Colonic mucosa (tissue), 4 donors: ENCODE measurements around the gene GRAP2. TPM values are rescaled to one million over a fixed set of nuclear protein-coding genes. Genes with fewer than 3 reads are reported as not detected.

Source experiments
- DNase-seq: peaks from one replicate; pipeline ENCODE4 v3.0.0-alpha.2; 2020
- H3K27ac ChIP-seq: fragments of 200-600 bp; one replicate; pipeline ENCODE4 v1.8.0; 2021
- H3K27me3 ChIP-seq: fragments of 200-600 bp; one replicate; pipeline ENCODE4 v1.8.0; 2021
- H3K36me3 ChIP-seq: fragments of 200-600 bp; one replicate; pipeline ENCODE4 v1.8.0; 2021
- H3K4me1 ChIP-seq: fragments of 200-600 bp; one replicate; pipeline ENCODE4 v1.8.0; 2021; ENCODE audit warnings: mild to moderate bottlenecking
- H3K4me3 ChIP-seq: fragments of 200-600 bp; one replicate; pipeline ENCODE4 v1.8.0; 2021
- H3K9ac ChIP-seq, 2 donors: one replicate each; pipeline ENCODE4 v1.7.0; 2013; ENCODE audit warnings: control low read depth in 2 of 2, low read depth in 2 of 2, low read length in 2 of 2
- H3K9me3 ChIP-seq: fragments of 200-600 bp; one replicate; pipeline ENCODE4 v1.8.0; 2021
- intact Hi-C: fragments of 100-400 bp; cut with DNase I; formaldehyde crosslinking; loops from one replicate; pipeline ENCODE4 v1.14.1; 2022
- total RNA-seq, 2 donors: library from RNA; stranded (reverse); fragmentation: NEBNext Ultra II Directional in 1 of 2; extraction: Animal tissue kit (Norgen Biotek cat#: 25700) in 1 of 2; gene quantifications; one replicate each; pipeline ENCODE4 v1.2.1, GENCODE V29; 2021
- TF ChIP-seq, protein P1 (sequence below): fragments of 200-600 bp; IDR thresholded peaks from one replicate; pipeline ENCODE4 v1.8.0; 2022; ENCODE audit warnings: antibody characterized with exemption, mild to moderate bottlenecking
- donor health status: healthy.
- donor health status: DM: no; HTN: no; CAD: no.
- donor health status: DM: no; HTN: no; CAD: no.

GRAP2 gene
- total RNA-seq, 2 donors from 2014 or later = 2.1 to 4.2 TPM

DNA sequence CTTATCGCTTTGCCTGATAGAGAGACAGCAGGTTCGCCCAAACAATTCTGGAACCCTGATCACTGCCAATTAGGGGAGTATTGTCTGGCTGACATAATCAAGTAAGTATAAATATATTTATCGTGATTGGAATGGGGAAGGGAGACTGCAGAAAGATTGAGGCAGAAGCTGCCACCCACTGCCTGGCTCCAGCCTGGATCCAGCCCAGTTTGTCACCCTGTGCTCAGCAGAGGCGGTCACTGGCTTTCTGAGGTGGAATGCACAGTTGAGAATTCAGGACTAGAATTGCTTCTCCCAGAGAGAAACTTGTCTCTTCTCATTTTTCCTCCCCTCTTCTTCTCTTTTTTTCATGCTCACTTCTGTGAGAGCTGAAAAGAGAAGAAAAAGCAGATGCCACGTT, 25.9 kb downstream of the GRAP2 start:
- Histone ChIP-seq H3K4me1 (no peaks in the 10 kb centered on the region), H3K27ac (no peak overlapping the region), H3K9me3 (no peaks in the 10 kb centered on the region), H3K9ac (peak overlapping the region in 1 of 2 donors; percentile 15), H3K27me3 (no peaks in the 10 kb centered on the region), H3K36me3 (no peaks in the 10 kb centered on the region), H3K4me3 (no peak overlapping the region)
- no peak for DNase-seq
- TF ChIP-seq, protein P1, sequence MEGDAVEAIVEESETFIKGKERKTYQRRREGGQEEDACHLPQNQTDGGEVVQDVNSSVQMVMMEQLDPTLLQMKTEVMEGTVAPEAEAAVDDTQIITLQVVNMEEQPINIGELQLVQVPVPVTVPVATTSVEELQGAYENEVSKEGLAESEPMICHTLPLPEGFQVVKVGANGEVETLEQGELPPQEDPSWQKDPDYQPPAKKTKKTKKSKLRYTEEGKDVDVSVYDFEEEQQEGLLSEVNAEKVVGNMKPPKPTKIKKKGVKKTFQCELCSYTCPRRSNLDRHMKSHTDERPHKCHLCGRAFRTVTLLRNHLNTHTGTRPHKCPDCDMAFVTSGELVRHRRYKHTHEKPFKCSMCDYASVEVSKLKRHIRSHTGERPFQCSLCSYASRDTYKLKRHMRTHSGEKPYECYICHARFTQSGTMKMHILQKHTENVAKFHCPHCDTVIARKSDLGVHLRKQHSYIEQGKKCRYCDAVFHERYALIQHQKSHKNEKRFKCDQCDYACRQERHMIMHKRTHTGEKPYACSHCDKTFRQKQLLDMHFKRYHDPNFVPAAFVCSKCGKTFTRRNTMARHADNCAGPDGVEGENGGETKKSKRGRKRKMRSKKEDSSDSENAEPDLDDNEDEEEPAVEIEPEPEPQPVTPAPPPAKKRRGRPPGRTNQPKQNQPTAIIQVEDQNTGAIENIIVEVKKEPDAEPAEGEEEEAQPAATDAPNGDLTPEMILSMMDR = no peak
- intact Hi-C loops = no loop called here

DNA sequence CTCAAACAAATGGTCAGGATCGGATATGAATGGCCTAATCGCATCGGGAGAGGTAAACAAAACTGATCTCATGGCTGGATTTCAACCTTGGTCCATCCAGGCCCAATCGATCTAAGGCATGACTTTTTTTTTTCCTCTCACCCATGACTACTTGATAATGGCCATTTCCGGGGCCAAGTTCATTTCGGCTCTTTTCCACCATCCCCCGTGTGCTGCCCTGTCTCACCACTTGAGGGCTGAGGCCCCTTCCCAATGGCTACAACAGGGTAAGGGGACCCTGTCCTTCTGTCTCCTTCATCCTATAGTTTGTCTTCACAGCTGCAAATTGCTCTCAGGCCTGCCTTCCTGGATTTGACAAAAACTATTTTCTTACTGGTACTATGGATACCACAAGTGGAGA, 26.7 kb downstream of the GRAP2 start:
- H3K4me3 ChIP-seq = no peak overlapping the region

DNA sequence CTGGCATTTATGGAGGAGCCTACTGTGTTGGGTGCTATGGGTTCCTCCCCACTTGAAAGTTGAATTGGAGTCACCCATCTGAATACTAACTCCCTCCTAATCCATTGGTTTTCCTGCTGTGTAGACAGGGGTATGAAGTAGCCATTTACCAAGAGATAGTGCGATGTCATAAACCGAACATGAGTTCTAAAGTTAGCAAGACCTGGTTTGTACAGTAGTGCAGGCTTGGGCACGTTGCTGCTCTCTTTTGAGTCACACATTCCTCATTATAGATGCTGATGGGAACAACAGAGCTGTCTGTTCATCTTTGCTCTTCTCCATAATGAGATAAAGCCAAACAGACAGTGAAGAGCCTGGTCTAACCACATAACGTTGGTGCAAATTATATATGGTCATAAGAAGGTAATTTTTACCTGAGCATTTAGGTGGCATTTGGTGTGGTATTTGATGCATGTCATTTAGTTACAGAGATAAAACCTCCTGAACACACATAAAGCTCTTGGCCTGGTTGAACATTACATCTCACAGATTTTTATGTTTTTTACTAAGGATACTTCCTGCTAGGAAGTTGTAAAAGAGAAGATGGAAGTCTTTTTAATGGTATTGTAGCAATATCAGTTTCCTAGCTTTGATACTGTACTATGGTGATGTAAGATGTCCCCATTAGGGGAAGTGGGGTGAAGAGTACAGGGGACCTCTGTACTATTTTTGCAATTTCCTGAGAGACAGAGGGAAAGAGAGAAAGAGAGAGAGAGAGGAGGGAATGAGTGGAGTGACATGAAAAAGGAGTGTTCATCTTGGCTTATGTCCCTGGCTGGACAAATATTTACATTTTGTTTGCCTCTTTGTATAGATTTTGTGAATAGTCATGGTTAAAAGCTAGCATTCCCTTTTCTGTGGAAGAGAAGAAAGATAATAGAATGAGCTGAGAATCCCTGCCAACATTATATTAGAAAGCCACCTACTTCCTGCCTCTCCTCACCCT, 27.9 kb downstream of the GRAP2 start:
- peak overlapping the region; percentile 25 for H3K27ac ChIP-seq
- H3K9ac ChIP-seq = no peak overlapping the region
- TF ChIP-seq, protein P1 = no peak
- no peaks in the 10 kb centered on the region for H3K9me3 ChIP-seq
- H3K27me3 ChIP-seq = no peaks in the 10 kb centered on the region
- H3K4me3 ChIP-seq = no peak overlapping the region
- no peaks in the 10 kb centered on the region for H3K36me3 ChIP-seq
- DNase-seq = no peak
- intact Hi-C loops = no loop called here
- H3K4me1 ChIP-seq = no peaks in the 10 kb centered on the region

More for the DNA sequence above, 26.7 kb downstream of the GRAP2 start:
- intact Hi-C loops = no loop called here
- no peak overlapping the region for H3K9ac ChIP-seq
- TF ChIP-seq, protein P1 = no peak
- H3K36me3 ChIP-seq = no peaks in the 10 kb centered on the region
- no peaks in the 10 kb centered on the region for H3K27me3 ChIP-seq
- no peak overlapping the region for H3K27ac ChIP-seq
- no peaks in the 10 kb centered on the region for H3K4me1 ChIP-seq
- no peaks in the 10 kb centered on the region for H3K9me3 ChIP-seq
- no peak for DNase-seq

DNA sequence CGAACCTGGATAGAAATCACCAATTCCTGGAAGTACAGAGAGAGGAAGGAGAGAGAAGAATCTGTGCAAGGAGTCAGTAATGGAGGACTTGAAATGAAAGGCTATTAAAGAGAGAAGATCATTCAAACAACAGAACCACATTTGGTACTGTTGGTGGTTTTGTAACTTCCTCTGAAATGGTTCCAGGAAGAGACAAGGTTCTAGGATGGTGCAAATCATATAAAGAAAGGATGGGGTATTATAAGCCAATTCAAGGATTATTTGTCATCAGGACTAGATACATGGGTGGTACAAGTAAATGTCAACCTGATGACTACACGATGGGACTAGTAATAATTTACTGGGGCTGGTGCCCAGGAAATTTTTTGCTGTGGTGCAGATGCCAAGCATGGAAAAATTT, 30.4 kb downstream of the GRAP2 start:
- no peak overlapping the region for H3K4me3 ChIP-seq
- H3K4me1 ChIP-seq = no peaks in the 10 kb centered on the region
- no peak for DNase-seq
- no peak overlapping the region for H3K27ac ChIP-seq
- no peaks in the 10 kb centered on the region for H3K9me3 ChIP-seq
- no peaks in the 10 kb centered on the region for H3K36me3 ChIP-seq
- H3K27me3 ChIP-seq = no peaks in the 10 kb centered on the region
- no peak overlapping the region for H3K9ac ChIP-seq
- TF ChIP-seq, protein P1 = no peak
- intact Hi-C loops = loop anchor here (5.0 kb wide), 1 partner anchor 91 kb away; no protein-coding TSS in a partner anchor

DNA sequence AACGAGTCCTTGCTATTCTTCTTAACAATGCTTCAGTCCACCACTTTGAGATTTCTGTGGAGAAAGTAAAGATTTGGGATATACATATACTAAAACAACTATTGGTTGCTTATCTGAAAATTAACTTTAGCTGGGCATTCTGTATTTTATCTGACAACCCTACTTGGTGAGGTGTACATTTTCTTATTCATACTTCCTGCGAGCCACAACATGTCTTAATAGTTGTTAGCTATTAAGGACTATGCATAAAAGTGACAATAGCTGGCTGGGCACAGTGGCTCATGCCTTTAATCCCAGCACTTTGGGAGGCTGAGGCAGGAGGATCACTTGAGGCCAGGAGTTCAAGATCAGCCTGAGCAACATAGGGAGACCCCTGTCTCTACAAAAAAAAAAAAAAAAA, 31.3 kb downstream of the GRAP2 start:
- DNase-seq = no peak
- no peak overlapping the region for H3K4me3 ChIP-seq
- H3K27me3 ChIP-seq = no peaks in the 10 kb centered on the region

More for the DNA sequence above, 31.3 kb downstream of the GRAP2 start:
- H3K9ac ChIP-seq = no peak overlapping the region
- intact Hi-C loops = loop anchor here (5.0 kb wide), 1 partner anchor 90 kb away; no protein-coding TSS in a partner anchor
- H3K27ac ChIP-seq = no peak overlapping the region
- TF ChIP-seq, protein P1 = no peak
- H3K4me1 ChIP-seq = no peaks in the 10 kb centered on the region
- H3K36me3 ChIP-seq = no peaks in the 10 kb centered on the region
- H3K9me3 ChIP-seq = no peaks in the 10 kb centered on the region
